Liver (tissue), 9 donors: ENCODE data around the gene NCMAP. TPM values are rescaled to one million over a fixed set of nuclear protein-coding genes. Genes with fewer than 3 reads are reported as not detected.

Source experiments
- DNase-seq: peaks from one replicate; pipeline ENCODE4 v3.0.0-alpha.2; 2017; ENCODE audit warnings: low spot score
- H3K27ac ChIP-seq, 2 donors: one replicate each; pipeline ENCODE4 v1.7.0; 2013; ENCODE audit warnings: inconsistent platforms in 2 of 2, low read length in 2 of 2, control low read depth in 1 of 2, low read depth in 1 of 2, mild to moderate bottlenecking in 1 of 2
- H3K27me3 ChIP-seq, 4 donors: one replicate each; pipeline versions ENCODE4 v1.6.1 to v1.7.0; 2013; ENCODE audit warnings: low read length in 3 of 4, inconsistent platforms in 1 of 4, mild to moderate bottlenecking in 1 of 4, moderate library complexity in 1 of 4; ENCODE audit not compliant: control insufficient read depth in 4 of 4, insufficient read depth in 4 of 4
- H3K36me3 ChIP-seq, 4 donors: one replicate each; pipeline versions ENCODE4 v1.6.1 to v1.7.0; 2013; ENCODE audit warnings: low read length in 3 of 4, mild to moderate bottlenecking in 3 of 4, low read depth in 1 of 4, moderate library complexity in 1 of 4; ENCODE audit not compliant: control insufficient read depth in 4 of 4, insufficient read depth in 3 of 4
- H3K4me1 ChIP-seq, 4 donors: one replicate each; pipeline versions ENCODE4 v1.6.1 to v1.7.0; 2013; ENCODE audit warnings: low read length in 3 of 4, mild to moderate bottlenecking in 3 of 4, moderate library complexity in 1 of 4; ENCODE audit not compliant: control insufficient read depth in 4 of 4, insufficient read depth in 4 of 4
- H3K4me3 ChIP-seq, 3 donors: one replicate each; pipeline versions ENCODE4 v1.6.1 to v1.7.0; 2013; ENCODE audit warnings: low read length in 3 of 3, control low read depth in 1 of 3, low read depth in 1 of 3, mild to moderate bottlenecking in 1 of 3
- H3K9ac ChIP-seq, 2 donors: one replicate each; pipeline ENCODE4 v1.7.0; 2013; ENCODE audit warnings: low read length in 2 of 2, mild to moderate bottlenecking in 2 of 2, moderate library complexity in 2 of 2, control low read depth in 1 of 2, low read depth in 1 of 2
- H3K9me3 ChIP-seq, 4 donors: one replicate each; pipeline versions ENCODE4 v1.6.1 to v1.7.0; 2013; ENCODE audit warnings: low read length in 3 of 4; ENCODE audit not compliant: control insufficient read depth in 4 of 4
- ATF3 ChIP-seq: IDR thresholded peaks from 2 replicates; pipeline ENCODE4 v1.6.1; 2016; ENCODE audit warnings: antibody characterized with exemption
- EGR1 ChIP-seq, 2 donors: IDR thresholded peaks; 2 replicates each; pipeline ENCODE4 v1.6.1; 2016 to 2018; ENCODE audit warnings: antibody characterized with exemption in 2 of 2, low read depth in 2 of 2
- FOXA1 ChIP-seq: IDR thresholded peaks from 2 replicates; pipeline ENCODE4 v1.6.1; 2016; ENCODE audit warnings: antibody characterized with exemption
- FOXA2 ChIP-seq: IDR thresholded peaks from 2 replicates; pipeline ENCODE4 v1.6.1; 2016; ENCODE audit warnings: antibody characterized with exemption
- GABPA ChIP-seq, 2 donors: IDR thresholded peaks in 1 of 2; conservative IDR thresholded peaks in 1 of 2; 2 replicates each; pipeline ENCODE4 v1.6.1; 2016; ENCODE audit warnings: antibody characterized with exemption in 2 of 2, mild to moderate bottlenecking in 1 of 2, moderate library complexity in 1 of 2
- HNF4A ChIP-seq, 2 donors: conservative IDR thresholded peaks; 2 replicates each; pipeline ENCODE4 v1.6.1; 2016; ENCODE audit warnings: antibody characterized with exemption in 2 of 2, mild to moderate bottlenecking in 2 of 2
- HNF4G ChIP-seq: IDR thresholded peaks from 2 replicates; pipeline ENCODE4 v1.6.1; 2016; ENCODE audit warnings: antibody characterized with exemption
- JUND ChIP-seq, 2 donors: IDR thresholded peaks; 2 replicates each; pipeline ENCODE4 v1.6.1; 2016; ENCODE audit warnings: antibody characterized with exemption in 2 of 2
- MAX ChIP-seq: IDR thresholded peaks from 2 replicates; pipeline ENCODE4 v1.6.1; 2016; ENCODE audit warnings: antibody characterized with exemption
- NR2F2 ChIP-seq: IDR thresholded peaks from 2 replicates; pipeline ENCODE4 v1.6.1; 2016; ENCODE audit warnings: antibody characterized with exemption
- RXRA ChIP-seq, 2 donors: IDR thresholded peaks; 2 replicates each; pipeline ENCODE4 v1.6.1; 2017 to 2018; ENCODE audit warnings: antibody characterized with exemption in 2 of 2, mild to moderate bottlenecking in 1 of 2
- SP1 ChIP-seq: IDR thresholded peaks from 2 replicates; pipeline ENCODE4 v1.6.1; 2018; ENCODE audit warnings: antibody characterized with exemption, mild to moderate bottlenecking
- TAF1 ChIP-seq: conservative IDR thresholded peaks from 2 replicates; pipeline ENCODE4 v1.6.1; 2016; ENCODE audit warnings: antibody characterized with exemption, mild to moderate bottlenecking
- WGBS: extraction: QIAGEN DNeasy Blood & Tissue Kit; methylation state at CpG from one replicate; pipeline ENCODE4 v1.1.7; 2013; 5-methylcytosine and 5-hydroxymethylcytosine counted together
- polyA plus RNA-seq, 2 donors: library from polyadenylated mRNA; stranded (reverse) in 1 of 2; unstranded in 1 of 2; fragments of 200-250 nt in 1 of 2; fragments of >200 nt in 1 of 2; fragmentation: Nextera tagmentation in 1 of 2; extraction: Ambion mirVana in 1 of 2; gene quantifications; one replicate each; pipeline versions ENCODE4 v1.2.1 to v1.2.3, GENCODE V29; 2013 to 2015
- total RNA-seq, 2 donors: library from RNA; depleted of rRNA; stranded (reverse); fragments of >200 nt; gene quantifications; one replicate each; pipeline ENCODE4 v1.2.3, GENCODE V29; 2014
- TF ChIP-seq, protein P1 (sequence below): IDR thresholded peaks from 2 replicates; pipeline ENCODE4 v1.6.1; 2016; ENCODE audit warnings: antibody characterized with exemption, mild to moderate bottlenecking
- donor health status: healthy.
- donor health status: healthy.
- donor health status: healthy.
- donor health status: healthy.
- donor health status: healthy.

The NCMAP gene
- total and polyA plus RNA-seq, 4 donors: 0.31 to 4.8 (median 0.61) TPM

- no peak for TF ChIP-seq FOXA1
- TF ChIP-seq HNF4A (conservative IDR thresholded peaks at IDR 0.05): no peak
- no peak for TF ChIP-seq NR2F2
- TF ChIP-seq SP1: no peak
- TF ChIP-seq EGR1 (IDR thresholded peaks at IDR 0.05; ENCODE audit: low read depth in 2 of 2): no peak
- no peaks in the 10 kb centered on the region for H3K9me3 ChIP-seq
- no peaks in the 10 kb centered on the region for H3K27me3 ChIP-seq
- H3K27ac ChIP-seq: peak overlapping the region; percentile 42 to 62
- H3K36me3 ChIP-seq: no peaks in the 10 kb centered on the region
- H3K4me3 ChIP-seq: no peak overlapping the region
- H3K4me1 ChIP-seq: peaks cover 3 to 28% (median 20%) of the 10 kb centered on the region in 4 donors
- WGBS: 75% methylated on average over 2 of the region's 2 CpGs
- peak overlapping the region in 1 of 2 donors; percentile 78 for H3K9ac ChIP-seq
- no peak for DNase-seq
Observed at GRCh38 chr1:24568475-24568874, 12.6 kb downstream of the NCMAP start.

GRCh38 chr1:24570265-24571125, 14.6 kb downstream of the NCMAP start:
- Histone ChIP-seq H3K9me3 (no peaks in the 10 kb centered on the region), H3K4me3 (no peak overlapping the region), H3K9ac (no peak overlapping the region), H3K4me1 (peaks cover 3 to 28% (median 20%) of the 10 kb centered on the region in 4 donors), H3K27me3 (no peaks in the 10 kb centered on the region), H3K36me3 (no peaks in the 10 kb centered on the region), H3K27ac (no peak overlapping the region)
- no peak for DNase-seq
- WGBS: 68% methylated on average over 10 of the region's 10 CpGs
- TF ChIP-seq GABPA (IDR thresholded peaks at IDR 0.05 in 1 of 2, conservative IDR thresholded peaks at IDR 0.05 in 1 of 2): no peak
- no peak for TF ChIP-seq FOXA2
- no peak for TF ChIP-seq MAX
- TF ChIP-seq RXRA (IDR thresholded peaks at IDR 0.05): peak; percentile 10 to 66
- TF ChIP-seq HNF4A (conservative IDR thresholded peaks at IDR 0.05): peak in 1 of 2 donors; percentile 26

- H3K9ac ChIP-seq: no peak overlapping the region
- no peak overlapping the region for H3K4me3 ChIP-seq
- TF ChIP-seq, protein P1, sequence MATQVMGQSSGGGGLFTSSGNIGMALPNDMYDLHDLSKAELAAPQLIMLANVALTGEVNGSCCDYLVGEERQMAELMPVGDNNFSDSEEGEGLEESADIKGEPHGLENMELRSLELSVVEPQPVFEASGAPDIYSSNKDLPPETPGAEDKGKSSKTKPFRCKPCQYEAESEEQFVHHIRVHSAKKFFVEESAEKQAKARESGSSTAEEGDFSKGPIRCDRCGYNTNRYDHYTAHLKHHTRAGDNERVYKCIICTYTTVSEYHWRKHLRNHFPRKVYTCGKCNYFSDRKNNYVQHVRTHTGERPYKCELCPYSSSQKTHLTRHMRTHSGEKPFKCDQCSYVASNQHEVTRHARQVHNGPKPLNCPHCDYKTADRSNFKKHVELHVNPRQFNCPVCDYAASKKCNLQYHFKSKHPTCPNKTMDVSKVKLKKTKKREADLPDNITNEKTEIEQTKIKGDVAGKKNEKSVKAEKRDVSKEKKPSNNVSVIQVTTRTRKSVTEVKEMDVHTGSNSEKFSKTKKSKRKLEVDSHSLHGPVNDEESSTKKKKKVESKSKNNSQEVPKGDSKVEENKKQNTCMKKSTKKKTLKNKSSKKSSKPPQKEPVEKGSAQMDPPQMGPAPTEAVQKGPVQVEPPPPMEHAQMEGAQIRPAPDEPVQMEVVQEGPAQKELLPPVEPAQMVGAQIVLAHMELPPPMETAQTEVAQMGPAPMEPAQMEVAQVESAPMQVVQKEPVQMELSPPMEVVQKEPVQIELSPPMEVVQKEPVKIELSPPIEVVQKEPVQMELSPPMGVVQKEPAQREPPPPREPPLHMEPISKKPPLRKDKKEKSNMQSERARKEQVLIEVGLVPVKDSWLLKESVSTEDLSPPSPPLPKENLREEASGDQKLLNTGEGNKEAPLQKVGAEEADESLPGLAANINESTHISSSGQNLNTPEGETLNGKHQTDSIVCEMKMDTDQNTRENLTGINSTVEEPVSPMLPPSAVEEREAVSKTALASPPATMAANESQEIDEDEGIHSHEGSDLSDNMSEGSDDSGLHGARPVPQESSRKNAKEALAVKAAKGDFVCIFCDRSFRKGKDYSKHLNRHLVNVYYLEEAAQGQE: no peak
- no peak for TF ChIP-seq NR2F2
- no peak for TF ChIP-seq EGR1 (IDR thresholded peaks at IDR 0.05; ENCODE audit: low read depth in 2 of 2)
- TF ChIP-seq TAF1: no peak
- no peak for TF ChIP-seq ATF3
- TF ChIP-seq FOXA1: no peak
- TF ChIP-seq JUND (IDR thresholded peaks at IDR 0.05): no peak
- TF ChIP-seq HNF4G: no peak
- H3K4me1 ChIP-seq: peaks cover 3 to 28% (median 20%) of the 10 kb centered on the region in 4 donors
- H3K36me3 ChIP-seq: no peaks in the 10 kb centered on the region
- no peaks in the 10 kb centered on the region for H3K9me3 ChIP-seq
- DNase-seq: no peak
- 83% methylated on average over 9 of the region's 9 CpGs for WGBS
- H3K27ac ChIP-seq: no peak overlapping the region
- no peaks in the 10 kb centered on the region for H3K27me3 ChIP-seq
Observed at GRCh38 chr1:24572301-24572700, 16.4 kb downstream of the NCMAP start.
